ENCODE data around the gene PMS1.

- TF ChIP-seq CTCF (IDR thresholded peaks at IDR 0.05; ENCODE audit: insufficient read depth, low read length, poor library complexity, severe bottlenecking) (no peak), EZH2phosphoT487 (conservative IDR thresholded peaks at IDR 0.05; ENCODE audit: low read length) (no peak)
Observed at GRCh38 chr2:189851174-189851826, 67.0 kb downstream of the PMS1 start.
